ENCODE measurements around the gene EZH2. TPM values are rescaled to one million over a fixed set of nuclear protein-coding genes. Genes with fewer than 3 reads are reported as not detected.

The EZH2 gene
- total and polyA plus RNA-seq, 7 donors, result 0.71 to 14.6 (median 1.9) TPM

DNA sequence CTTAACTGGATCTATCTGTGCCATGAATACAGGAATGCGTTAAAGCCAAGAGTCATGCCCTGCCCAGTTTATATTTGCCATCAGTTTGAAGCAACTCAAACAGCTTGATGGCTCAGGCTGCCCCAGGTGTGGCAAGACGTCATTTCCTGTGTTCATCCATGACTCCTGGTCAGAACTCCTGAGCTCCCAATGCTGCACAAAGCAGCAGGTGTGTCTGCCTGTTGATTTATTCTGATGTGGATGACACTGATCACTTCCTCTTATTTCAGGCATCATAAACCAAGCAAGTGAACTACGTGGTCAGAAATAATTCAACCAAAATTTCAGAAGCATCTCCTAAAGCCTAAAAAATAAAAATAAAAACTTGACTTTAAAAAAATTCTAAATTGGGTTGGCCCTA is 68.5 kb downstream of the EZH2 start:
- H3K9me3 ChIP-seq, result no peaks in the 10 kb centered on the region
- no peaks in the 10 kb centered on the region for H3K4me1 ChIP-seq
- no peak overlapping the region for H3K27ac ChIP-seq
- DNase-seq, result no peak
- 17 to 61% methylated on average over 3 of the region's 3 CpGs for WGBS, 2 donors
- H3K36me3 ChIP-seq, result no peaks in the 10 kb centered on the region
- no peaks in the 10 kb centered on the region for H3K27me3 ChIP-seq
- no peak overlapping the region for H3K4me3 ChIP-seq
- TF ChIP-seq, protein P1, sequence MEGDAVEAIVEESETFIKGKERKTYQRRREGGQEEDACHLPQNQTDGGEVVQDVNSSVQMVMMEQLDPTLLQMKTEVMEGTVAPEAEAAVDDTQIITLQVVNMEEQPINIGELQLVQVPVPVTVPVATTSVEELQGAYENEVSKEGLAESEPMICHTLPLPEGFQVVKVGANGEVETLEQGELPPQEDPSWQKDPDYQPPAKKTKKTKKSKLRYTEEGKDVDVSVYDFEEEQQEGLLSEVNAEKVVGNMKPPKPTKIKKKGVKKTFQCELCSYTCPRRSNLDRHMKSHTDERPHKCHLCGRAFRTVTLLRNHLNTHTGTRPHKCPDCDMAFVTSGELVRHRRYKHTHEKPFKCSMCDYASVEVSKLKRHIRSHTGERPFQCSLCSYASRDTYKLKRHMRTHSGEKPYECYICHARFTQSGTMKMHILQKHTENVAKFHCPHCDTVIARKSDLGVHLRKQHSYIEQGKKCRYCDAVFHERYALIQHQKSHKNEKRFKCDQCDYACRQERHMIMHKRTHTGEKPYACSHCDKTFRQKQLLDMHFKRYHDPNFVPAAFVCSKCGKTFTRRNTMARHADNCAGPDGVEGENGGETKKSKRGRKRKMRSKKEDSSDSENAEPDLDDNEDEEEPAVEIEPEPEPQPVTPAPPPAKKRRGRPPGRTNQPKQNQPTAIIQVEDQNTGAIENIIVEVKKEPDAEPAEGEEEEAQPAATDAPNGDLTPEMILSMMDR (IDR thresholded peaks at IDR 0.05), result no peak
- TF ChIP-seq EP300 (IDR thresholded peaks at IDR 0.05), result no peak
- no peak for TF ChIP-seq POLR2AphosphoS5 (IDR thresholded peaks at IDR 0.05)
- no peak for TF ChIP-seq POLR2A (IDR thresholded peaks at IDR 0.05)
- intact Hi-C loops (cut with DNase I), result no loop called here

DNA sequence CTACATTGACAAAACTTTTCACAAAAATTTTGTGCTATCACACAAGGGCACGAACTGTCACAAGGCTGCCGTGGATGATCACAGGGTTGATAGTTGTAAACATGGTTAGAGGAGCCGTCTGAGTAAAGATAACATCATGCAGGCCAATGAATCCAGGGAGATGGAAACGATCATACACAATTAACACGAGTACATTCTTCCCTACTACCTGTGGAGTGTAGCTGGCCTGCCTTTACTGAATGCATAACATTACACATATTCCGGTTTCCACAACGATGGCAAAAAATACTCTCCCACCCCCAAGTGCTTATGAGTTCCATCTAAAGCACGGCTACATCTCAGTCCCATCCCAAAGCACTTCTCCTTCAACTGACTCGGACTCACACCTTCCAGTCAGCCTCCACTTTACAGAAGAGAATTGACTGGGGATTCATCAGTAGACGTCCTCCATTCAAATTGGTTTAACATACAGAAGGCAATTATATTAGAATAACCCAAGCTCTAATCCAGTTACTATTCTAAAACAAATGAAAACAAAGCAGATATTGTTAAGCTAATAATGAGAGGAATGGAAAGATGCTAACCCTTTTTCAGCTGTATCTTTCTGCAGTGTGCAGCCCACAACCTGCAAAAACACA is 69.0 kb downstream of the EZH2 start:
- Histone ChIP-seq H3K4me1 (no peaks in the 10 kb centered on the region), H3K36me3 (no peaks in the 10 kb centered on the region), H3K27ac (no peak overlapping the region), H3K27me3 (no peaks in the 10 kb centered on the region), H3K9me3 (no peaks in the 10 kb centered on the region), H3K4me3 (no peak overlapping the region)
- intact Hi-C loops (cut with DNase I), result no loop called here
- 84% methylated on average over 10 of the region's 10 CpGs for WGBS, 2 donors
- DNase-seq, result no peak
- TF ChIP-seq POLR2AphosphoS5 (IDR thresholded peaks at IDR 0.05) (no peak), POLR2A (IDR thresholded peaks at IDR 0.05) (no peak), EP300 (IDR thresholded peaks at IDR 0.05) (no peak)
- TF ChIP-seq, protein P1 (IDR thresholded peaks at IDR 0.05), result no peak

DNA sequence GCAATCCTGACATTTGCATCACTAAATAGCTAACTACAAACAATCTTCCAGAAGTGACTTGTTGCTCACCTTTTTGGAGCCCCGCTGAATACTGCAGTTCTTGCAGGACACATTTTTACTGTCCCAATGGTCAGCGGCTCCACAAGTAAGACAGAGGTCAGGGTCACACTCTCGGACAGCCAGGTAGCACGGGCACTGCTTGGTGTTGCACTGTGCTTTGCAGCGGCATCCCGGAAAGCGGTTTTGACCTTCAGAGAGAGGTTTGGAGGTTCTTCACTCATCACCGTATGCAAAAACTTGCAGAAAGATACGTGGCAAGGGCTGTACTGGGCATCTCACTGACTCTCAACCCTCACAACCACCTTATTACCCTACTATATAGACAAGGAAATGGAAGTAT is 70.2 kb downstream of the EZH2 start:
- TF ChIP-seq, protein P1 (IDR thresholded peaks at IDR 0.05), result no peak
- TF ChIP-seq POLR2AphosphoS5 (IDR thresholded peaks at IDR 0.05) (no peak), EP300 (IDR thresholded peaks at IDR 0.05) (no peak), POLR2A (IDR thresholded peaks at IDR 0.05) (no peak)
- Histone ChIP-seq H3K4me1 (no peaks in the 10 kb centered on the region), H3K9me3 (no peaks in the 10 kb centered on the region), H3K36me3 (no peaks in the 10 kb centered on the region), H3K27ac (no peak overlapping the region), H3K27me3 (no peaks in the 10 kb centered on the region), H3K4me3 (no peak overlapping the region)
- no peak for DNase-seq
- 94 to 95% methylated on average over 9 of the region's 9 CpGs for WGBS, 2 donors
- intact Hi-C loops (cut with DNase I), result no loop called here

DNA sequence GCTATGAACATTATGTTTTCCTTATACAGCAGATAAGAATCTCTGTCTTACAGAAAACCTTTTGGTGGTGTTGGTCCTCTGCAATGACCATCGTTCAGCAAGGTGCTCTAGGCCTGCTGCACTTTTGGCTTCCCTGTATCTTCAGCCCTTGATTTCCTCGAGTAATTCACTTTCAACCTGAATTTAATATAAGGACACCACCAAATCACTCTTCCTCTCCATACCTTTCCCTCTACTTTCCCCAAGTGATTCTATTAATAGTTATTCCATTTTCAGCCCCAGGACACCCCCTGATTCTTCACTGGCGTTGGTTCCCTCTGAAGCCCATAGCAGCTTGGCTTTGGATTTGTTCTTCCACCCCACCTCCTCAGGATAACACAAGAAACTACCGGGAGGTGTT is 72.2 kb downstream of the EZH2 start:
- no peaks in the 10 kb centered on the region for H3K27me3 ChIP-seq
- no peak overlapping the region for H3K27ac ChIP-seq
- H3K4me1 ChIP-seq, result no peaks in the 10 kb centered on the region
- no peaks in the 10 kb centered on the region for H3K9me3 ChIP-seq
- no peak overlapping the region for H3K4me3 ChIP-seq
- intact Hi-C loops (cut with DNase I), result no loop called here
- TF ChIP-seq POLR2A (IDR thresholded peaks at IDR 0.05) (no peak), EP300 (IDR thresholded peaks at IDR 0.05) (no peak), POLR2AphosphoS5 (IDR thresholded peaks at IDR 0.05) (no peak)
- TF ChIP-seq, protein P1 (IDR thresholded peaks at IDR 0.05), result no peak
- no peak for DNase-seq
- WGBS, 2 donors, result 91 to 93% methylated on average over 4 of the region's 4 CpGs
- H3K36me3 ChIP-seq, result no peaks in the 10 kb centered on the region

DNA sequence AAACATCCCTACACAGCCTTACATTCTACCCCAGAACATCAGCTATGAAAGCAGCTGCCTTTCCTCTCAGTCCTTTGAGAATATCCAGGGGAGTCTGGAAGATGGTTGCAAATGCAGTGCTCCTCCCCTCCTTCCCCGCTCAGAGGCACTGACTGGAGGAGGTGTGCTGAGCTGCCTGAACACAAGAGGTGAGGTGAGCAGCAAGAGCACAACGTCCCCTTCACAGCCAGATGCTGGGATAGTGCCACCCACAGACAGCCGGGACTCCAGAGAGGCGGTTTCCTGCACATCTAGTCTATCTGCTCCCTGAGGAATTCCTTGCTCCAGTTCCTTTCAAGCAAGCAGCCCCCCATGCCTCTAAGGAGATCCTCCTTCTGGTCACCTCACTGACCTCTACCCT is 74.2 kb downstream of the EZH2 start:
- TF ChIP-seq POLR2AphosphoS5 (IDR thresholded peaks at IDR 0.05), result no peak
- TF ChIP-seq EP300 (IDR thresholded peaks at IDR 0.05), result no peak
- TF ChIP-seq POLR2A (IDR thresholded peaks at IDR 0.05), result no peak
- TF ChIP-seq, protein P1 (IDR thresholded peaks at IDR 0.05), result no peak
- H3K4me3 ChIP-seq, result no peak overlapping the region
- intact Hi-C loops (cut with DNase I), result no loop called here
- no peaks in the 10 kb centered on the region for H3K4me1 ChIP-seq
- 82 to 87% methylated on average over 4 of the region's 4 CpGs for WGBS, 2 donors
- no peaks in the 10 kb centered on the region for H3K27me3 ChIP-seq
- no peaks in the 10 kb centered on the region for H3K36me3 ChIP-seq
- no peak for DNase-seq
- no peak overlapping the region for H3K27ac ChIP-seq
- H3K9me3 ChIP-seq, result no peaks in the 10 kb centered on the region

Data from sigmoid colon (tissue), 7 donors.